ENCODE results near the gene NRXN3.

Gene NRXN3

GRCh38 chr14:79274641-79275291 is 1104.6 kb downstream of the NRXN3 start:
- DNase-seq, result no peak

GRCh38 chr14:79275292-79275655 is 1105.1 kb downstream of the NRXN3 start:
- DNase-seq, result no peak

- DNase-seq, result no peak
These were observed 1108.2 kb downstream of the NRXN3 start for GRCh38 chr14:79278286-79278797.

GRCh38 chr14:79278798-79279644 is 1108.8 kb downstream of the NRXN3 start:
- DNase-seq, result no peak

- DNase-seq, result no peak
These were observed 1109.7 kb downstream of the NRXN3 start for GRCh38 chr14:79279645-79280597.

GRCh38 chr14:79281244-79282152 is 1111.3 kb downstream of the NRXN3 start:
- DNase-seq, result no peak

GRCh38 chr14:79284621-79285020 is 1114.4 kb downstream of the NRXN3 start:
- DNase-seq, result no peak

- no peak for DNase-seq
These were observed 1115.1 kb downstream of the NRXN3 start for GRCh38 chr14:79285263-79285662.

- no peak for DNase-seq
These were observed 1117.8 kb downstream of the NRXN3 start for GRCh38 chr14:79287976-79288375.

GRCh38 chr14:79293482-79294177 is 1123.5 kb downstream of the NRXN3 start:
- no peak for DNase-seq

- no peak for DNase-seq
These were observed 1124.3 kb downstream of the NRXN3 start for GRCh38 chr14:79294499-79294898.

- no peak for DNase-seq
These were observed 1125.2 kb downstream of the NRXN3 start for GRCh38 chr14:79295385-79295784.

GRCh38 chr14:79298373-79298772 is 1128.2 kb downstream of the NRXN3 start:
- DNase-seq, result no peak

GRCh38 chr14:79299162-79299561 is 1129.0 kb downstream of the NRXN3 start:
- no peak for DNase-seq

- DNase-seq, result no peak
These were observed 1134.1 kb downstream of the NRXN3 start for GRCh38 chr14:79304279-79304678.

GRCh38 chr14:79306546-79306945 is 1136.4 kb downstream of the NRXN3 start:
- DNase-seq, result no peak

- no peak for DNase-seq
These were observed 1148.2 kb downstream of the NRXN3 start for GRCh38 chr14:79318371-79318770.

GRCh38 chr14:79320561-79320960 is 1150.4 kb downstream of the NRXN3 start:
- DNase-seq, result no peak

- DNase-seq, result no peak
These were observed 1150.9 kb downstream of the NRXN3 start for GRCh38 chr14:79321070-79321469.

- peak; percentile 24 for DNase-seq
These were observed 1154.9 kb downstream of the NRXN3 start for GRCh38 chr14:79325071-79325470.

GRCh38 chr14:79325557-79325956 is 1155.4 kb downstream of the NRXN3 start:
- DNase-seq, result no peak

Measured in NCI-H2029 treated with DMSO at 0.1 percent for 48 hours (cell line).